ENCODE measurements around the gene KCNAB1. TPM values are rescaled to one million over a fixed set of nuclear protein-coding genes. Genes with fewer than 3 reads are reported as not detected.

Gene KCNAB1
- total RNA-seq, 2 donors from 2014 or later: 2.6 to 3.5 TPM

DNA sequence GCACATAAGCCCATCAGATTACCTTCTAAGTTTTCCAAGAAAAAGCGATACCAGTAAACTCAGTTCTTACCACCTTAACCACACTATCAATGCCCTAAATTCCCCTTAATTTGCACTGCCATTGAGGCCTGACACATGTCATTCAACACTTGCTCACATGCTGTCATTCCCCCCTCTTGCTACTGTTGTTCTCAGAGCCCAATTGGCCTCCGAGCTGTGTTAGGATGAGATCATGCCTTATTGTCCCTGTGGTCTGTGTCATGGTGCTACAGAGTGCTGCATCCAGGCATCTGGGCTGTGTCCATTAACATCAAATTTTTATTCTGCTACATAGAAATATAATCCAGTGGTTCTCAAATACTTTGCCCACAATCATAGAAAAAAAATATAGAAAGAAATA, 221.0 kb downstream of the KCNAB1 start:
- ATAC-seq (no peak), DNase-seq (no peak)
- intact Hi-C loops (cut with DNase I): no loop called here

DNA sequence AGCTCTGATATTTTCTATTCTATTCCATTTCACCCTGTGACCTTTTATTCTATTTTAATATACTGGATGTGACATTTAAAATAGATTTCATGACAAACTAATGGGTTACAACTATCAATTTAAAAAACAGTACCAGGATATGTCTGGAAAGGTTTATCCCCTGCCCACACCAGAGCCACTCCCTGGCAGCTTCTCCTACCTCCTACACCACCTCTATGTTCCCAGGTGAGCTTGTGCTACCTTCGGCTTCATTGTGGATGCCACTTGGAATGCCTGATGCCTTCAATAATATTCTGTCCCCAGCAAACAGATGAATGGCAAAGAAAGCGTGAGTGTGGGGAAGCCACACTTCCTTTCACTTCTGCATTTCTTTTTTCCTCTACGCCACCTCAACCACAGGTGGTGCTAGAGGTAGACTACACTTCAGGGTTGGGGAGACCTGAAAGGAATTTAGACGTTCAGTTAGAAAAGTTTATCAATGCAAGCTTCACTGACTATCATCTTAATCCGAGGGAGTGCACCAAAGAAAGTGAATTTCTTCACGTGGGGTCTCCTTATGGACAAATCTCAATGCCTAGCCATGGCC, 221.5 kb downstream of the KCNAB1 start:
- no peak for DNase-seq

GRCh38 chr3:156344215-156344614, 223.8 kb downstream of the KCNAB1 start:
- ATAC-seq: no peak
- no peak for DNase-seq
- intact Hi-C loops (cut with DNase I): no loop called here

More for the DNA sequence above, 221.5 kb downstream of the KCNAB1 start:
- no peak for ATAC-seq
- intact Hi-C loops (cut with DNase I): no loop called here

GRCh38 chr3:156349111-156349510, 228.7 kb downstream of the KCNAB1 start:
- DNase-seq (no peak), ATAC-seq (no peak)
- intact Hi-C loops (cut with DNase I): no loop called here

- ATAC-seq: no peak
- intact Hi-C loops (cut with DNase I): no loop called here
- DNase-seq: no peak
Measured at GRCh38 chr3:156349978-156350377, 229.6 kb downstream of the KCNAB1 start.

DNA sequence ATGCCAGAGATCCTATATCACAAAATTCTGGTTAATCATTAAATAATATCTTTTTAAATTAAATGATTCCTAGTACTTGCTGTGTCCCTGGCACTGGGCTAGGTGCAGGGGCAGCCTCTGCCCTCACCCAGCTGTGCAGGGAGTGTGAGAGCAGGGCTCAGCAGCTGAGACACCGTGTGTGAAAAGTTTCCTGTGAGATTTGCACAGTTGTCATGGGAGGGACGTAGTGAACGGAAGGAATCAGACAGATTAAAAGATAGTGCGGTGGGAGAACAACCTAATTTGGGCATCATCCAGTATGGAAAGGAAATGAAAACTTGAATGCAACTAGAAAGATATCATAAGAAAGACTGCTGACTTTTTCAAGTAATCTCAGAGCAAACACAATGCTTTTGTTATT, 230.4 kb downstream of the KCNAB1 start:
- ATAC-seq (no peak), DNase-seq (no peak)
- intact Hi-C loops (cut with DNase I): no loop called here

DNA sequence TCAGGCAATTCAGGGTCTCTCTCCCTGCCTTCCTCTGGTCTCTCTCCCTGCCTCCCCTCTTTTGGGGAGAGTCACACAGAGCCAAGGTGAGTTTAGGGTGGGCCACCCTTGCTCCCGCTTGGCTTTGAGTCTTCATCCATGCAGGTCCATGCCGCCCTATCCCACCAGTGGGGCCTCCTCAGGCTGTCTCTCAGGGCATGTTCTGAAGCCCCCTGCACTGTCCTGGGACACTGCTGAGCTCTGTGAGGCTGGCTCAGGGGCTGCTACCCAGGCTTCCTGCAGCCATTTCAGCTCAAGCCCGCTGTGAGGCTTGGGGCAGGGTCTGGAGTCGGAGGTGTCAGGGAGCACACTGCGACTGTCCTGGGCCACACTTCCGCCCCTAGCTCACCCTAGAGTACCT, 231.4 kb downstream of the KCNAB1 start:
- no peak for DNase-seq
- intact Hi-C loops (cut with DNase I): no loop called here
- no peak for ATAC-seq

DNA sequence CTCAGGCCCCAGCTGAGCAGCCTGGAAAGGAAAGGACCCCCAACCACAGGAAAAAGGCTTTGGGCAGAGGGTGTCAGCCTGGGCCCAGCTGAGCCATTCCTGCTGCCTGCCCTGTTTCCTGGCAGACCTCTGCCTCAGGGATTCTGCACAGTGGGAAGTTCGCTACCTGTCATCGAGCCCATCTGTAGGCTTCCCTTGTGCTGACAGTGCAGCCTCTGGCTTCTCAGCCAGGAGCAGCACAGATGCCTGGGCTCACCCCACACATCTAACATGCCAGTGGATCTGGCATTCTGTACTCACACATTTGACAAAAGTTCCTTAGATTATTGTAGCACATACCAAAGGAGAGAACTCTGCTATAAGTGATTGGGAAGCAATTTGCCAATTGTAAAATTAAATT, 232.3 kb downstream of the KCNAB1 start:
- ATAC-seq (peak in 1 of 2 donors; percentile 89), DNase-seq (no peak)
- intact Hi-C loops (cut with DNase I): no loop called here

DNA sequence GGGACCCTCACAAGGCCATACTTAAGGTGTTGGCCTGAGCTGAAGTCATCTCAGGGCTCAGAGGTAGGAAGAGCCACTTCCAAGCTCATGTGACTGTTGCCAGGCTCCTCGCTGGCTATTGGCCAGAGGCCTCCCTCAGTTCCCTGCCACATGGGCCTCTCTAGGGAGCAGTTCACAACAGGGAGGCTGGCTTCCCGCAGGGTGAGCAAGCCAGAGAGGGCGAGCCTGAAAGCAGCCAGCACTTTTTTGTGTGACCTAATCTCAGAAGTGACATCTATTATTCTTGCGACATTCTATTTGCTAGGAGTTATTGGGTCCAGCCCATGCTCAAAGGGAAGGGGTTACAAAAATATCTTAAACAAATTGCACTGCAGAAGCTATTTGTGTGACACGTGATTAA, 233.2 kb downstream of the KCNAB1 start:
- intact Hi-C loops (cut with DNase I): no loop called here

GRCh38 chr3:156356537-156357363, 236.4 kb downstream of the KCNAB1 start:
- peak; percentile 33 to 62 for ATAC-seq
- no peak for DNase-seq
- intact Hi-C loops (cut with DNase I): no loop called here

More for the DNA sequence above, 233.2 kb downstream of the KCNAB1 start:
- DNase-seq (no peak), ATAC-seq (peak in 1 of 2 donors; percentile 60)

GRCh38 chr3:156358232-156358631, 237.9 kb downstream of the KCNAB1 start:
- ATAC-seq (no peak), DNase-seq (no peak)
- intact Hi-C loops (cut with DNase I): no loop called here

- intact Hi-C loops (cut with DNase I): no loop called here
- ATAC-seq: no peak
- DNase-seq: no peak
Measured at GRCh38 chr3:156359368-156359767, 239.0 kb downstream of the KCNAB1 start.

DNA sequence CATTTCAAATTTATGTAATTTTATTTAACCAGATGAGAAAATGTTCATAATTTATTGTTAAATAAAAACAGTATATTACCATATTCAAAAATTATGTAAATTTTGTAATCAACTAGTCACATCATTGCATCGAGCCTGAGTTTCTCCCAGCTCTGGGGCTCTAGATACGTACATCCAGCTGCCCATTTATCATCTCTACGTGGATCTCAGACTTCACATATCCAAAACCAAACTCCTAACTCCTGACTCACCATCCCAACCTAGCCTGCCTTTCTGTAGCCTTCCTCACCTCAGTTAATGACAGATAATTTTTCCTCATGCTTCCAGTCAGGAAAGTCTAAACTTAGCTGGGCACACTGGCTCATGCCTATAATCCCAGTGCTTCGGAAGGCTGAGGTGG, 239.7 kb downstream of the KCNAB1 start:
- intact Hi-C loops (cut with DNase I): no loop called here
- ATAC-seq (no peak), DNase-seq (no peak)

GRCh38 chr3:156360963-156361362, 240.6 kb downstream of the KCNAB1 start:
- intact Hi-C loops (cut with DNase I): no loop called here
- DNase-seq (no peak), ATAC-seq (no peak)

DNA sequence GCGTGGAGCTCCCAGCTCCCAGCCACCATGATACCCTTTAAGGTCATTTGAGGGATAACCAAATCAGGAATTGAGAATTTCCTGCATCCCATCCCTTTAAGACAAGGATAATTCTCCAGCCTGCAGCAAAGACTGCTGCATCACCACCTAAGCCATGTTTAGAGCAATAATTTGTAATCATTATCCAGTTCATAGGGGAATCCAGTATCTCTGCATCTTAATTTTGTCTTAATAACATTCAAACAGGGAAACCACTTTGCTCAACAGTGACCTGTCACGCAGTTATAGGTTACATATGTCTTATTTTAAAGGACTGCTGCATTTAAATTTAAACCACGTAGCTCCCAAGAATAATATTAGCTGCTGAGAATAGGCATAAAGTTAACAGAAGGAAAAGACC, 246.2 kb downstream of the KCNAB1 start:
- DNase-seq (no peak), ATAC-seq (no peak)
- intact Hi-C loops (cut with DNase I): no loop called here

GRCh38 chr3:156368189-156368588, 247.8 kb downstream of the KCNAB1 start:
- no peak for DNase-seq
- ATAC-seq: no peak
- intact Hi-C loops (cut with DNase I): no loop called here

DNA sequence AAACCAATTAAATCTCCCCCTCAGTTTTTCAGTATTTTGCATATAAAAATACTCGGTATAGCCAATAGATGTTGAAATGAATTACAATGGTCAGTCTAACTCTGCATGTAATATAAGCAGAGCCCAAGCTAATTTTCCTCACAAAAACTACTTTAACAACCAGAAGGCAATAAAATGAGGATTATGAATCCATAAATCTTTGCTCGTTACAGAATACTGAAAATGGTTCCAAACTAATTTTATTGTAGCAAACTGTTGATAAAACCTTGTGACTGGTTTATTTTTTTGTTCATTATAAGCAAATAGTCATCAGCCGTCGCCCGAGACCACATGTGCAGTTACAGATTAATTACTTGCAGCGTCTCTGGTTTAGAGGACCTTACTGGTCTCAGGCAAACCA, 251.3 kb downstream of the KCNAB1 start:
- no peak for ATAC-seq
- DNase-seq: no peak
- intact Hi-C loops (cut with DNase I): no loop called here

DNA sequence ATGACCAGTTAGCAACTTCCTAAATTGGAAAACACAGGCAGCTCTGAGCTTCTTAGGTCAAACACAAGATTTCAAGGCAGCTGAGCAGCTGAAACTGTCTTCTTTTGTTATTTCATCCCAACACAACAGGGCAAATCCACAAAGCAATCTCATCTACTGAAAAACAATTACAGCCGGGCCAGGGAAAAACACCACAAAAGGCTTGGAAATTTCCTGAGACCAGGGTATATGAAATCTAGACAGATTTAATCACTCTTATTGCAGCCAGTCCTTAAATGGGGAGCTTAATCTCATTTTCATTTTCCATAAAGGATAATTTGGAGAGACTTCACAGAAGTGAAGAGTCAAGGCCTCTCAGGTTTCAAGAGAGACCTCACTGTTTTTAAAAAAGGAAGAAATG, 252.7 kb downstream of the KCNAB1 start:
- intact Hi-C loops (cut with DNase I): no loop called here
- no peak for ATAC-seq

DNA sequence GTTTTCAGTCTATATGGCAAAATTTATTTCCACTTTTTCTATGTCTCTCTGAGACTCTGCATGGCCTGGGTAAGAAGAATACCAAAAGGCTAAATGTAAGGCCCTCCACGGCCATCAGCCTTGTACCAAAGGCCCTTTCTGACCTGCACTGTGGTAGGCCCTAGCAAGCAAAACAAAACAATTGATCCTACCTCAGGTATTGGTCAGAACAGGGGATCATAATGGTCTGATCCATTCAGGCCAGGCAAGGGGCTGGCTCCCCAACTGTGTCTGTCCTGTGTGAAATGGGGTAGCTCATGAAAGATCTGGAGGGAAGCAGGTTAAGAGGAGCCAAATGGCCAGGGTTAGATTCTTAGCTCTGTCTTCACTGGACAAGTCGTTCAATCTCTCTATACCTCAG, 253.3 kb downstream of the KCNAB1 start:
- ATAC-seq (no peak), DNase-seq (no peak)
- intact Hi-C loops (cut with DNase I): no loop called here

More for the DNA sequence above, 252.7 kb downstream of the KCNAB1 start:
- no peak for DNase-seq

DNA sequence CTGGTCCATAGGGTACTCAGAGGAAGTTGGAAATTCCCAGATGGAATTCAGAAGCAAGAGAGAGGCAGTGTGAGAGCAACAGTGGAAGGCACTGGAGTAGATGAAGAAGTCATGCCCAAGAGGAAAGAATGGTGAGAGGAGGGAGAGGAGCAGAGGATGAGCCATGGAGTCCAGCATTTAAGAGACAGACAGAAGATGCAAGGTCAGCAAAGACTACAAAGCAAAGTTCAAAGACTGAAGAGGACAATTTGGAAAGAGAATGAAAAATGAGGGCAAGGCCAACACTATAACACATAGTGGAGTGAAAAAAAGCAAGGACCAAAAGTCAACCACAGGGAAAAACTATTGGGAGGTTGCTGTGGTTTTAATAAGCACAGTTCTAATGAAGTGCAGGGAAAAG, 255.8 kb downstream of the KCNAB1 start:
- no peak for DNase-seq
- ATAC-seq: no peak
- intact Hi-C loops (cut with DNase I): no loop called here

- DNase-seq: no peak
Measured at GRCh38 chr3:156377266-156377665, 256.9 kb downstream of the KCNAB1 start.

More at GRCh38 chr3:156377266-156377665, 256.9 kb downstream of the KCNAB1 start:
- ATAC-seq: no peak
- intact Hi-C loops (cut with DNase I): no loop called here

Measured in left cardiac atrium (tissue), 4 donors.